Neural cell (in vitro differentiated cells): ENCODE measurements around the gene PLA2G2C. TPM values are rescaled to one million over a fixed set of nuclear protein-coding genes. Genes with fewer than 3 reads are reported as not detected.

Experiments used
- H2AFZ ChIP-seq: fragments of 200-600, 300-800 bp; sonication (generic), shearing (Covaris generic); 2 replicates; pipeline ENCODE4 v1.6.0; 2014; ENCODE audit warnings: low read depth, mild to moderate bottlenecking, antibody characterized with exemption, low read length, moderate library complexity
- H3F3A ChIP-seq: fragments of 200-600 bp; shearing (Covaris generic); 2 replicates; pipeline ENCODE4 v1.6.1; 2016; ENCODE audit warnings: mild to moderate bottlenecking, moderate library complexity, mixed read lengths, antibody characterized with exemption, low read length; ENCODE audit not compliant: insufficient read depth, poor library complexity, severe bottlenecking
- H3K27ac ChIP-seq: fragments of 200-600, 300-800 bp; sonication (generic), shearing (Covaris generic); 2 replicates; pipeline ENCODE4 v1.5.1; 2014; ENCODE audit warnings: mild to moderate bottlenecking, low read length, moderate library complexity
- H3K27me3 ChIP-seq: fragments of 300-800, 200-600 bp; sonication (generic), shearing (Covaris generic); 2 replicates; pipeline ENCODE4 v1.6.0; 2014; ENCODE audit warnings: mild to moderate bottlenecking, low read depth, low read length, moderate library complexity; ENCODE audit not compliant: insufficient read depth
- H3K36me3 ChIP-seq: fragments of 300-800, 200-600 bp; sonication (generic), shearing (Covaris generic); 2 replicates; pipeline ENCODE4 v1.5.1; 2014; ENCODE audit warnings: mild to moderate bottlenecking, antibody characterized with exemption, low read length, moderate library complexity; ENCODE audit not compliant: insufficient read depth
- H3K4me2 ChIP-seq: fragments of 300-800, 200-600 bp; sonication (generic), shearing (Covaris generic); 2 replicates; pipeline ENCODE4 v1.6.0; 2014; ENCODE audit warnings: mild to moderate bottlenecking, low read length
- H3K4me3 ChIP-seq: fragments of 300-800, 200-600 bp; sonication (generic), shearing (Covaris generic); 2 replicates; pipeline ENCODE4 v1.5.1; 2014; ENCODE audit warnings: mild to moderate bottlenecking, low read length, moderate library complexity
- H3K79me2 ChIP-seq: fragments of 200-600 bp; shearing (Covaris generic); replicated peaks from 2 replicates; pipeline ENCODE4 v1.6.0; 2014; ENCODE audit warnings: mild to moderate bottlenecking, low read length, moderate library complexity; ENCODE audit not compliant: insufficient read depth
- H3K9ac ChIP-seq: fragments of 300-800, 200-600 bp; sonication (generic), shearing (Covaris generic); 2 replicates; pipeline ENCODE4 v1.6.1; 2016; ENCODE audit warnings: mild to moderate bottlenecking, low read length, mixed read lengths
- H3K9me2 ChIP-seq: fragments of 200-600 bp; shearing (Covaris generic); 2 replicates; pipeline ENCODE4 v1.6.1; 2016; ENCODE audit warnings: mild to moderate bottlenecking, low read length, mixed read lengths; ENCODE audit not compliant: insufficient read depth
- H3K9me3 ChIP-seq: fragments of 200-600, 300-800 bp; sonication (generic), shearing (Covaris generic); 2 replicates; pipeline ENCODE4 v1.6.1; 2016; ENCODE audit warnings: mild to moderate bottlenecking, mixed run types, low read length, moderate library complexity, mixed read lengths
- H4K20me1 ChIP-seq: fragments of 200-600 bp; shearing (Covaris generic); 2 replicates; pipeline ENCODE4 v1.6.1; 2016; ENCODE audit warnings: mild to moderate bottlenecking, mixed run types; ENCODE audit not compliant: insufficient read depth
- EP300 ChIP-seq: fragments of 450-650 bp; conservative IDR thresholded peaks from 2 replicates; pipeline ENCODE4 v1.6.1; 2014; ENCODE audit warnings: antibody characterized with exemption, mild to moderate bottlenecking, moderate library complexity; ENCODE audit not compliant: poor library complexity, severe bottlenecking
- EZH2 ChIP-seq: fragments of 200-600, 300-800 bp; shearing (Covaris generic), sonication (generic); IDR thresholded peaks from 2 replicates; pipeline ENCODE4 v1.6.1; 2014; ENCODE audit warnings: antibody characterized with exemption, low read length, borderline replicate concordance, mild to moderate bottlenecking; ENCODE audit not compliant: insufficient read depth, poor library complexity, severe bottlenecking
- MXI1 ChIP-seq: fragments of 450-650 bp; conservative IDR thresholded peaks from 2 replicates; pipeline ENCODE4 v1.6.1; 2014; ENCODE audit warnings: antibody characterized with exemption, mild to moderate bottlenecking; ENCODE audit not compliant: poor library complexity, severe bottlenecking
- POLR2AphosphoS5 ChIP-seq: IDR thresholded peaks from 2 replicates; pipeline ENCODE4 v1.6.1; 2012
- RAD21 ChIP-seq: fragments of 450-650 bp; conservative IDR thresholded peaks from 2 replicates; pipeline ENCODE4 v1.6.1; 2014; ENCODE audit warnings: antibody characterized with exemption, mild to moderate bottlenecking, moderate library complexity
- REST ChIP-seq: IDR thresholded peaks from 2 replicates; pipeline ENCODE4 v1.6.1; 2012; ENCODE audit warnings: borderline replicate concordance
- SMC3 ChIP-seq: fragments of 450-650 bp; conservative IDR thresholded peaks from 2 replicates; pipeline ENCODE4 v1.6.1; 2014; ENCODE audit warnings: antibody characterized with exemption, mild to moderate bottlenecking, moderate library complexity; ENCODE audit not compliant: poor library complexity
- TAF1 ChIP-seq: IDR thresholded peaks from 2 replicates; pipeline ENCODE4 v1.6.1; 2012; ENCODE audit warnings: low read depth
- polyA plus RNA-seq: library from polyadenylated mRNA; depleted of rRNA; stranded (reverse); fragments of >200 nt; gene quantifications from 2 replicates; pipeline ENCODE4 v1.2.3, GENCODE V29; 2014
- TF ChIP-seq, protein P1 (sequence below): fragments of 450-650 bp; IDR thresholded peaks from 2 replicates; pipeline ENCODE4 v1.5.1; 2014; ENCODE audit warnings: antibody characterized with exemption, mild to moderate bottlenecking, moderate library complexity; ENCODE audit not compliant: poor library complexity, severe bottlenecking

PLA2G2C gene
- polyA plus RNA-seq, 1 donor from 2014 or later, result not detected

GRCh38 chr1:20212685-20213331 is 26.5 kb upstream of the PLA2G2C start:
- no peak overlapping the region for H3K9ac ChIP-seq
- H3K27ac ChIP-seq, result no peak overlapping the region

DNA sequence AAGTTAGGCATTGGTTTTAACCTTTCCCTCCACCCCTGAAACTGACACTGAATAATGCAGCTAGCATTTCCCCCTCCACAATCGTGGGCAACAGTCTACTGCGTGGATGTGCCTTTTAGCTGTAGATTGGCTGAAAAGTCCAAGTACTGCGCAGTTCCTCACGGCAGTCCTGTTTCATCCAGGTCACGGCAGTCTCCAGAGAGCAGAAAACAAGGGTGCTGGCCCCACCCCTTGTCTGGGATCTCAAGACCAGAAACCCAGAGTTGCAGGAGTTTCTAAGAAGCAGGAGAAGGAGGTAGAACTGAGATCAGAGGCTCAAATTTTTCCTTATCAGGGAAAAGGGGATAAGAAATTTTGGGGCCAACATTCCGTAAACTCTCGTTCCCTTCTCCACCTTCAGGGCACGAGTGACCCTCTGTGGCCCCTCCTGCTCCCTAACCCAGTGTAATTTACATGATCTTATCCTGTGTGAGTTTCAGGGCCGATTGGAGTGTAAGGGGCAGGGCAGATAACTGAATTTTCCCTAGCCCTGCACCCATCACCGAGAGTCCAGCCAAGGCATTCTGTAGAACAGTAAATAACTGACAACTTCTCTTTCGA is 25.9 kb upstream of the PLA2G2C start:
- Histone ChIP-seq H3K4me3 (no peak overlapping the region), H3K27me3 (no peaks in the 10 kb centered on the region), H3K9ac (no peak overlapping the region), H3K4me2 (no peak overlapping the region), H3K79me2 (no peaks in the 10 kb centered on the region), H3F3A (no peaks in the 10 kb centered on the region), H3K9me2 (no peaks in the 10 kb centered on the region), H3K27ac (no peak overlapping the region), H3K9me3 (no peaks in the 10 kb centered on the region), H4K20me1 (no peaks in the 10 kb centered on the region), H3K36me3 (no peaks in the 10 kb centered on the region), H2AFZ (no peak overlapping the region)
- TF ChIP-seq RAD21 (no peak), EP300 (no peak), REST (no peak), MXI1 (no peak), TAF1 (no peak), SMC3 (no peak), POLR2AphosphoS5 (no peak), EZH2 (no peak)
- TF ChIP-seq, protein P1, sequence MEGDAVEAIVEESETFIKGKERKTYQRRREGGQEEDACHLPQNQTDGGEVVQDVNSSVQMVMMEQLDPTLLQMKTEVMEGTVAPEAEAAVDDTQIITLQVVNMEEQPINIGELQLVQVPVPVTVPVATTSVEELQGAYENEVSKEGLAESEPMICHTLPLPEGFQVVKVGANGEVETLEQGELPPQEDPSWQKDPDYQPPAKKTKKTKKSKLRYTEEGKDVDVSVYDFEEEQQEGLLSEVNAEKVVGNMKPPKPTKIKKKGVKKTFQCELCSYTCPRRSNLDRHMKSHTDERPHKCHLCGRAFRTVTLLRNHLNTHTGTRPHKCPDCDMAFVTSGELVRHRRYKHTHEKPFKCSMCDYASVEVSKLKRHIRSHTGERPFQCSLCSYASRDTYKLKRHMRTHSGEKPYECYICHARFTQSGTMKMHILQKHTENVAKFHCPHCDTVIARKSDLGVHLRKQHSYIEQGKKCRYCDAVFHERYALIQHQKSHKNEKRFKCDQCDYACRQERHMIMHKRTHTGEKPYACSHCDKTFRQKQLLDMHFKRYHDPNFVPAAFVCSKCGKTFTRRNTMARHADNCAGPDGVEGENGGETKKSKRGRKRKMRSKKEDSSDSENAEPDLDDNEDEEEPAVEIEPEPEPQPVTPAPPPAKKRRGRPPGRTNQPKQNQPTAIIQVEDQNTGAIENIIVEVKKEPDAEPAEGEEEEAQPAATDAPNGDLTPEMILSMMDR, result no peak

More at GRCh38 chr1:20212685-20213331, 26.5 kb upstream of the PLA2G2C start:
- Histone ChIP-seq H3K9me2 (no peaks in the 10 kb centered on the region), H3K27me3 (no peaks in the 10 kb centered on the region), H3K4me3 (no peak overlapping the region), H3K9me3 (no peaks in the 10 kb centered on the region), H3K4me2 (no peak overlapping the region), H3K36me3 (no peaks in the 10 kb centered on the region), H3F3A (no peaks in the 10 kb centered on the region), H2AFZ (no peak overlapping the region), H3K79me2 (no peaks in the 10 kb centered on the region), H4K20me1 (no peaks in the 10 kb centered on the region)
- TF ChIP-seq EZH2, result no peak
- TF ChIP-seq MXI1, result no peak
- TF ChIP-seq EP300, result no peak
- TF ChIP-seq, protein P1, result peak; percentile 82
- TF ChIP-seq RAD21, result peak; percentile 86
- TF ChIP-seq SMC3, result peak; percentile 88
